Sigmoid colon (tissue), 4 donors: ENCODE measurements around the gene TERB1.

ENCODE experiments used
- EP300 ChIP-seq, 4 donors: sonication (generic); formaldehyde crosslinking; IDR thresholded peaks; one replicate each; pipeline ENCODE4 v1.6.1; 2017; ENCODE audit warnings: antibody characterized with exemption in 4 of 4
- POLR2A ChIP-seq, 2 donors: fragments of 450-650 bp; IDR thresholded peaks; one replicate each; pipeline ENCODE4 v1.6.1; 2016; ENCODE audit warnings: antibody characterized with exemption in 2 of 2, mild to moderate bottlenecking in 2 of 2, moderate library complexity in 2 of 2
- TF ChIP-seq, protein P1 (sequence below), 4 experiments: fragments of 450-650 bp in 3 of 4; fragments of 200-600 bp in 1 of 4; IDR thresholded peaks; one replicate each; pipeline ENCODE4 v1.5.1; 2016 to 2019; ENCODE audit warnings: antibody characterized with exemption in 4 of 4, mild to moderate bottlenecking in 3 of 4, moderate library complexity in 2 of 4

DNA sequence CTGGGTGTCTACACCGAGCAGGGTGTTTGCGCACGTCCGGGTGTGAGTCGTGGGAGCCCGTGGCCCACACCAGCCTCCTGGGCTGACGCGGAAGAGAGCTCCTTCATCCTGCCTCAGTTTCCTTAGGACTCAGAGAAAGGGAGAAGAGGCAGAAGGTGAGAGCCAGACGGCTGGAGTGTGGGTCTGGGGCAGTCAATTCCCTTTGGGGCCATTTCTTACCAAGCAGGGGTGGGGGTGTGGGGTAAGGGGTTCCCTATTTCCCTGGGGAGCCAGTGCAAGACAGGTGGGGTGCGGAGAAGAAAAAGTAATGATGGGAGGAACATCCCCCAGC lies 43.7 kb upstream of the TERB1 start:
- TF ChIP-seq, protein P1, sequence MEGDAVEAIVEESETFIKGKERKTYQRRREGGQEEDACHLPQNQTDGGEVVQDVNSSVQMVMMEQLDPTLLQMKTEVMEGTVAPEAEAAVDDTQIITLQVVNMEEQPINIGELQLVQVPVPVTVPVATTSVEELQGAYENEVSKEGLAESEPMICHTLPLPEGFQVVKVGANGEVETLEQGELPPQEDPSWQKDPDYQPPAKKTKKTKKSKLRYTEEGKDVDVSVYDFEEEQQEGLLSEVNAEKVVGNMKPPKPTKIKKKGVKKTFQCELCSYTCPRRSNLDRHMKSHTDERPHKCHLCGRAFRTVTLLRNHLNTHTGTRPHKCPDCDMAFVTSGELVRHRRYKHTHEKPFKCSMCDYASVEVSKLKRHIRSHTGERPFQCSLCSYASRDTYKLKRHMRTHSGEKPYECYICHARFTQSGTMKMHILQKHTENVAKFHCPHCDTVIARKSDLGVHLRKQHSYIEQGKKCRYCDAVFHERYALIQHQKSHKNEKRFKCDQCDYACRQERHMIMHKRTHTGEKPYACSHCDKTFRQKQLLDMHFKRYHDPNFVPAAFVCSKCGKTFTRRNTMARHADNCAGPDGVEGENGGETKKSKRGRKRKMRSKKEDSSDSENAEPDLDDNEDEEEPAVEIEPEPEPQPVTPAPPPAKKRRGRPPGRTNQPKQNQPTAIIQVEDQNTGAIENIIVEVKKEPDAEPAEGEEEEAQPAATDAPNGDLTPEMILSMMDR (IDR thresholded peaks at IDR 0.05), result no peak
- TF ChIP-seq POLR2A (IDR thresholded peaks at IDR 0.05) (no peak), EP300 (IDR thresholded peaks at IDR 0.05) (no peak)
